HepG2 (cell line): ENCODE measurements around the gene SLC22A31. TPM values are rescaled to one million over a fixed set of nuclear protein-coding genes. Genes with fewer than 3 reads are reported as not detected.

Experiments
- ARNTL ChIP-seq: sonication (generic); formaldehyde crosslinking; IDR thresholded peaks from 2 replicates; pipeline ENCODE4 v1.4.0; 2020; ENCODE audit warnings: mild to moderate bottlenecking, missing genetic modification reagents
- FIP1L1 ChIP-seq: fragments of 200-400 bp; formaldehyde crosslinking; IDR thresholded peaks from 2 replicates; pipeline ENCODE4 v1.6.1; 2018; ENCODE audit warnings: low read depth, mild to moderate bottlenecking, low read length, moderate library complexity, borderline replicate concordance; ENCODE audit not compliant: insufficient read depth
- FOXJ3 ChIP-seq: sonication (generic); formaldehyde crosslinking; IDR thresholded peaks from 2 replicates; pipeline ENCODE4 v1.4.0; 2020; ENCODE audit warnings: missing genetic modification reagents, mild to moderate bottlenecking, borderline replicate concordance
- GATAD1 ChIP-seq: IDR thresholded peaks from 2 replicates; pipeline ENCODE4 v1.6.1; 2016; ENCODE audit warnings: missing genetic modification reagents, missing compliant biosample characterization
- LBX2 ChIP-seq: sonication (generic); formaldehyde crosslinking; IDR thresholded peaks from 2 replicates; pipeline ENCODE4 v1.5.0; 2020; ENCODE audit warnings: missing genetic modification reagents, mild to moderate bottlenecking, borderline replicate concordance
- MAZ ChIP-seq, 2 experiments: sonication (generic) in 1 of 2; formaldehyde crosslinking in 1 of 2; IDR thresholded peaks; 2 replicates each; pipeline versions ENCODE4 v1.5.0 to v1.6.1; 2012 to 2020; ENCODE audit warnings: low read depth in 2 of 2, mild to moderate bottlenecking in 2 of 2, borderline replicate concordance in 1 of 2, improper control_type of control experiment in 1 of 2, low read length in 1 of 2, missing genetic modification reagents in 1 of 2, moderate library complexity in 1 of 2
- NAIF1 ChIP-seq: sonication (generic); formaldehyde crosslinking; IDR thresholded peaks from 2 replicates; pipeline ENCODE4 v1.5.0; 2020; ENCODE audit warnings: mild to moderate bottlenecking, missing genetic modification reagents, borderline replicate concordance
- NFKBIZ ChIP-seq: IDR thresholded peaks from 2 replicates; pipeline ENCODE4 v1.6.1; 2018; ENCODE audit warnings: missing genetic modification reagents, missing compliant biosample characterization
- PRMT3 ChIP-seq: sonication (generic); formaldehyde crosslinking; IDR thresholded peaks from 2 replicates; pipeline ENCODE4 v1.8.1; 2022; ENCODE audit warnings: low read depth, mild to moderate bottlenecking, moderate library complexity, missing genetic modification reagents, borderline replicate concordance
- RFX5 ChIP-seq: IDR thresholded peaks from 2 replicates; pipeline ENCODE4 v1.6.1; 2011; ENCODE audit warnings: low read depth, low read length, improper control_type of control experiment
- ZFAT ChIP-seq: sonication (generic); formaldehyde crosslinking; conservative IDR thresholded peaks from 2 replicates; pipeline ENCODE4 v1.8.1; 2023; ENCODE audit warnings: missing genetic modification reagents, inconsistent platforms
- ZFP36L2 ChIP-seq: sonication (generic); formaldehyde crosslinking; IDR thresholded peaks from 2 replicates; pipeline ENCODE4 v1.4.0; 2020; ENCODE audit warnings: missing genetic modification reagents
- ZNF143 ChIP-seq: sonication (generic); formaldehyde crosslinking; IDR thresholded peaks from 2 replicates; pipeline ENCODE4 v1.4.0; 2020; ENCODE audit warnings: missing genetic modification reagents
- polyA plus RNA-seq, 8 experiments: library from polyadenylated mRNA; depleted of rRNA in 3 of 8; stranded (reverse) in 7 of 8; unstranded in 1 of 8; fragments of >200 nt; fragmentation: Illumina TruSeq in 4 of 8; extraction: Trizol in 4 of 8; gene quantifications; 2 replicates each; pipeline versions ENCODE4 v1.2.1 to v1.2.3, GENCODE V29; 2011 to 2016; ENCODE audit warnings: low read depth in 4 of 8, missing spikeins in 1 of 8, mixed read lengths in 1 of 8; ENCODE audit not compliant: insufficient read depth in 1 of 8
- total RNA-seq, 5 experiments: library from RNA; depleted of rRNA; stranded (reverse); fragments of >200 nt; fragmentation: Illumina TruSeq; extraction: Trizol; gene quantifications; 2 replicates each; pipeline ENCODE4 v1.2.3, GENCODE V29; 2016; ENCODE audit warnings: low read depth in 1 of 5
- TF ChIP-seq, protein P1 (sequence below), 2 experiments: sonication (generic) in 1 of 2; formaldehyde crosslinking in 1 of 2; IDR thresholded peaks; 2 replicates each; pipeline versions ENCODE4 v1.5.1 to v1.6.1; 2011 to 2020; ENCODE audit warnings: borderline replicate concordance in 1 of 2, low read depth in 1 of 2, low read length in 1 of 2, mild to moderate bottlenecking in 1 of 2, missing genetic modification reagents in 1 of 2, moderate library complexity in 1 of 2
- TF ChIP-seq, protein P2 (sequence below): sonication (generic); formaldehyde crosslinking; IDR thresholded peaks from 2 replicates; pipeline ENCODE4 v1.4.0; 2020; ENCODE audit warnings: mild to moderate bottlenecking, missing genetic modification reagents
- TF ChIP-seq, protein P3 (sequence below): sonication (generic); formaldehyde crosslinking; IDR thresholded peaks from 2 replicates; pipeline ENCODE4 v1.4.0; 2020; ENCODE audit warnings: missing genetic modification reagents, mild to moderate bottlenecking, borderline replicate concordance
- TF ChIP-seq, protein P4 (sequence below): sonication (generic); formaldehyde crosslinking; IDR thresholded peaks from 2 replicates; pipeline ENCODE4 v1.5.1; 2020; ENCODE audit warnings: mild to moderate bottlenecking, missing genetic modification reagents, borderline replicate concordance

SLC22A31 gene
- total and polyA plus RNA-seq, 2 of the 13 experiments (the other 11 are each of a cell fraction or from before 2014, with no cell fraction given): 67.3 to 83.3 TPM

GRCh38 chr16:89246903-89247733 lies 46.8 kb upstream of the SLC22A31 start (continued):
- TF ChIP-seq MAZ (IDR thresholded peaks at IDR 0.05; ENCODE audit: borderline replicate concordance, low read depth, low read length) (no peak; the same call in 1 of the 2 replicates), MAZ (CRISPR knock-in tag; IDR thresholded peaks at IDR 0.05; ENCODE audit: low read depth) (peak; percentile 96), FOXJ3 (CRISPR knock-in tag) (0 out of 2 replicates have a peak, but pooled peaks have one; percentile 9), LBX2 (CRISPR knock-in tag) (no peak), GATAD1 (peak; percentile 56; the same call in 1 of the 2 replicates), ZFAT (CRISPR knock-in tag) (no peak), ARNTL (CRISPR knock-in tag) (peak; percentile 16; the same call in 1 of the 2 replicates), PRMT3 (CRISPR knock-in tag) (no peak), NAIF1 (CRISPR knock-in tag) (peak; percentile 83; the same call in 1 of the 2 replicates), ZFP36L2 (CRISPR knock-in tag) (no peak), RFX5 (no peak), FIP1L1 (no peak), ZNF143 (CRISPR knock-in tag) (peak; percentile 11; the same call in 1 of the 2 replicates), NFKBIZ (no peak; the same call in 1 of the 2 replicates)
- TF ChIP-seq, protein P1, sequence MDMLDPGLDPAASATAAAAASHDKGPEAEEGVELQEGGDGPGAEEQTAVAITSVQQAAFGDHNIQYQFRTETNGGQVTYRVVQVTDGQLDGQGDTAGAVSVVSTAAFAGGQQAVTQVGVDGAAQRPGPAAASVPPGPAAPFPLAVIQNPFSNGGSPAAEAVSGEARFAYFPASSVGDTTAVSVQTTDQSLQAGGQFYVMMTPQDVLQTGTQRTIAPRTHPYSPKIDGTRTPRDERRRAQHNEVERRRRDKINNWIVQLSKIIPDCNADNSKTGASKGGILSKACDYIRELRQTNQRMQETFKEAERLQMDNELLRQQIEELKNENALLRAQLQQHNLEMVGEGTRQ (IDR thresholded peaks at IDR 0.05; ENCODE audit: low read depth, low read length): no peak
- TF ChIP-seq, protein P1 (CRISPR knock-in tag; IDR thresholded peaks at IDR 0.05; ENCODE audit: borderline replicate concordance): no peak; the same call in 1 of the 2 replicates
- TF ChIP-seq, protein P2, sequence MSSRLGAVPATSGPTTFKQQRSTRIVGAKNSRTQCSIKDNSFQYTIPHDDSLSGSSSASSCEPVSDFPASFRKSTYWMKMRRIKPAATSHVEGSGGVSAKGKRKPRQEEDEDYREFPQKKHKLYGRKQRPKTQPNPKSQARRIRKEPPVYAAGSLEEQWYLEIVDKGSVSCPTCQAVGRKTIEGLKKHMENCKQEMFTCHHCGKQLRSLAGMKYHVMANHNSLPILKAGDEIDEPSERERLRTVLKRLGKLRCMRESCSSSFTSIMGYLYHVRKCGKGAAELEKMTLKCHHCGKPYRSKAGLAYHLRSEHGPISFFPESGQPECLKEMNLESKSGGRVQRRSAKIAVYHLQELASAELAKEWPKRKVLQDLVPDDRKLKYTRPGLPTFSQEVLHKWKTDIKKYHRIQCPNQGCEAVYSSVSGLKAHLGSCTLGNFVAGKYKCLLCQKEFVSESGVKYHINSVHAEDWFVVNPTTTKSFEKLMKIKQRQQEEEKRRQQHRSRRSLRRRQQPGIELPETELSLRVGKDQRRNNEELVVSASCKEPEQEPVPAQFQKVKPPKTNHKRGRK (CRISPR knock-in tag): no peak
- TF ChIP-seq, protein P3, sequence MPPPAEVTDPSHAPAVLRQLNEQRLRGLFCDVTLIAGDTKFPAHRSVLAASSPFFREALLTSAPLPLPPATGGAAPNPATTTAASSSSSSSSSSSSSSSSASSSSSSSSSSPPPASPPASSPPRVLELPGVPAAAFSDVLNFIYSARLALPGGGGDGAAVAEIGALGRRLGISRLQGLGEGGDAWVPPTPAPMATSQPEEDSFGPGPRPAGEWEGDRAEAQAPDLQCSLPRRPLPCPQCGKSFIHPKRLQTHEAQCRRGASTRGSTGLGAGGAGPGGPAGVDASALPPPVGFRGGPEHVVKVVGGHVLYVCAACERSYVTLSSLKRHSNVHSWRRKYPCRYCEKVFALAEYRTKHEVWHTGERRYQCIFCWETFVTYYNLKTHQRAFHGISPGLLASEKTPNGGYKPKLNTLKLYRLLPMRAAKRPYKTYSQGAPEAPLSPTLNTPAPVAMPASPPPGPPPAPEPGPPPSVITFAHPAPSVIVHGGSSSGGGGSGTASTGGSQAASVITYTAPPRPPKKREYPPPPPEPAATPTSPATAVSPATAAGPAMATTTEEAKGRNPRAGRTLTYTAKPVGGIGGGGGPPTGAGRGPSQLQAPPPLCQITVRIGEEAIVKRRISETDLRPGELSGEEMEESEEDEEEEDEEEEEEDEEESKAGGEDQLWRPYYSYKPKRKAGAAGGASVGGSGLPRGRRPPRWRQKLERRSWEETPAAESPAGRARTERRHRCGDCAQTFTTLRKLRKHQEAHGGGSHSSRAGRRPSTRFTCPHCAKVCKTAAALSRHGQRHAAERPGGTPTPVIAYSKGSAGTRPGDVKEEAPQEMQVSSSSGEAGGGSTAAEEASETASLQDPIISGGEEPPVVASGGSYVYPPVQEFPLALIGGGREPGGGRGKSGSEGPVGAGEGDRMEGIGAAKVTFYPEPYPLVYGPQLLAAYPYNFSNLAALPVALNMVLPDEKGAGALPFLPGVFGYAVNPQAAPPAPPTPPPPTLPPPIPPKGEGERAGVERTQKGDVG: no peak
- TF ChIP-seq, protein P4, sequence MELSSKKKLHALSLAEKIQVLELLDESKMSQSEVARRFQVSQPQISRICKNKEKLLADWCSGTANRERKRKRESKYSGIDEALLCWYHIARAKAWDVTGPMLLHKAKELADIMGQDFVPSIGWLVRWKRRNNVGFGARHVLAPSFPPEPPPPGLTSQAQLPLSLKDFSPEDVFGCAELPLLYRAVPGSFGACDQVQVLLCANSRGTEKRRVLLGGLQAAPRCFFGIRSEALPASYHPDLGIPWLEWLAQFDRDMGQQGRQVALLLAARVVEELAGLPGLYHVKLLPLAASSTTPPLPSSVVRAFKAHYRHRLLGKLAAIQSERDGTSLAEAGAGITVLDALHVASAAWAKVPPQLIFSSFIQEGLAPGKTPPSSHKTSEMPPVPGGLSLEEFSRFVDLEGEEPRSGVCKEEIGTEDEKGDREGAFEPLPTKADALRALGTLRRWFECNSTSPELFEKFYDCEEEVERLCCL (CRISPR knock-in tag): no peak
